Breast epithelium (tissue), 3 donors: ENCODE measurements around the gene FGGY.

Experiments used
- POLR2A ChIP-seq: fragments of 450-650 bp; IDR thresholded peaks from one replicate; pipeline ENCODE4 v1.6.1; 2016; ENCODE audit warnings: antibody characterized with exemption, mild to moderate bottlenecking, moderate library complexity
- POLR2AphosphoS5 ChIP-seq, 3 donors: sonication (generic); formaldehyde crosslinking; IDR thresholded peaks; one replicate each; pipeline ENCODE4 v1.6.1; 2017; ENCODE audit warnings: antibody characterized with exemption in 3 of 3
- TF ChIP-seq, protein P1 (sequence below), 3 donors: fragments of 450-650 bp; IDR thresholded peaks; one replicate each; pipeline ENCODE4 v1.5.1; 2016 to 2017; ENCODE audit warnings: antibody characterized with exemption in 3 of 3, mild to moderate bottlenecking in 3 of 3, moderate library complexity in 3 of 3

DNA sequence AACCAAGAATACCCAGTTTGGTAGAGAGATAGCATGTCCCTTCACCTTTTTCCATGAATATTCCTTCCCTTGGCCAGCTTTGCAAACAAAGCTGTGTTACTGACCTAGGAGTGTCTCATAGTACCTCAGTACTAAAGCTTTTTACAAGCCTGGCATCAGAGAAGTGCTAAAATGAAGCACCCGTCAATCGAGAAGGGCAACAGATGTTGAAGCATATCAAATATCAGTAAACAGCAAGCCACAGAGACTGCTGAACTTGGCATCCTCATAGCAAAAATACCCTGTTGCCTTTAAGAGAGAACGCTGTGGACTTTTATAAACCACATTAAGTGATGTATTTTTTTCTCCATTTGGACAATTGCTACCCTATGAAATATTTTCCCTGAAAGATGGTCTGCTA lies 389.3 kb downstream of the FGGY start:
- TF ChIP-seq, protein P1, sequence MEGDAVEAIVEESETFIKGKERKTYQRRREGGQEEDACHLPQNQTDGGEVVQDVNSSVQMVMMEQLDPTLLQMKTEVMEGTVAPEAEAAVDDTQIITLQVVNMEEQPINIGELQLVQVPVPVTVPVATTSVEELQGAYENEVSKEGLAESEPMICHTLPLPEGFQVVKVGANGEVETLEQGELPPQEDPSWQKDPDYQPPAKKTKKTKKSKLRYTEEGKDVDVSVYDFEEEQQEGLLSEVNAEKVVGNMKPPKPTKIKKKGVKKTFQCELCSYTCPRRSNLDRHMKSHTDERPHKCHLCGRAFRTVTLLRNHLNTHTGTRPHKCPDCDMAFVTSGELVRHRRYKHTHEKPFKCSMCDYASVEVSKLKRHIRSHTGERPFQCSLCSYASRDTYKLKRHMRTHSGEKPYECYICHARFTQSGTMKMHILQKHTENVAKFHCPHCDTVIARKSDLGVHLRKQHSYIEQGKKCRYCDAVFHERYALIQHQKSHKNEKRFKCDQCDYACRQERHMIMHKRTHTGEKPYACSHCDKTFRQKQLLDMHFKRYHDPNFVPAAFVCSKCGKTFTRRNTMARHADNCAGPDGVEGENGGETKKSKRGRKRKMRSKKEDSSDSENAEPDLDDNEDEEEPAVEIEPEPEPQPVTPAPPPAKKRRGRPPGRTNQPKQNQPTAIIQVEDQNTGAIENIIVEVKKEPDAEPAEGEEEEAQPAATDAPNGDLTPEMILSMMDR (IDR thresholded peaks at IDR 0.05) = no peak
- TF ChIP-seq POLR2A (no peak), POLR2AphosphoS5 (IDR thresholded peaks at IDR 0.05) (no peak)
